Stimulated activated CD8-positive, alpha-beta memory T cell treated with anti-CD3 and anti-CD28 coated beads, Interleukin-4, amount 100 ng/mL, for 24 hours (primary cell): ENCODE data around the gene MAN1A1.

Experiments
- DNase-seq: peaks from one replicate; pipeline ENCODE4 v3.0.0-alpha.2; 2020; ENCODE audit warnings: low read depth

MAN1A1 gene

DNA sequence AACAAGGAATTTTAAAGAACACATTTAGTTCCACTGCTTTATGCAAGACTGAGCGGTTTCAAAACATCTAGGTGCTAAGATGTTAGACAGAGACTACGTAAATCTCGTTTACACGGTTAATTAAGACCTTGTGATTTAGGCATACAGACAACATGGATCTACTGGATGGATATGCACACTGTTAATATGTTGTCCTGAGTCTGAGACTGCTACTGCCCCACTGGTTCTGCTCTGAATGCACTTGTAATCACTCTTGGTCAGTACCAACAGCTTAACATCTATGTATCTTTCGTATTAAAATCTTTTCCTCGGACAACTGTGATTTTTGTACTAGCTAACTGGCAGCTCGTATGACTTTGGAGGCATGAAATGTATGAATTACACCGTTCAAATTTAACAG is 3.1 kb downstream of the MAN1A1 start:
- no peak for DNase-seq

DNA sequence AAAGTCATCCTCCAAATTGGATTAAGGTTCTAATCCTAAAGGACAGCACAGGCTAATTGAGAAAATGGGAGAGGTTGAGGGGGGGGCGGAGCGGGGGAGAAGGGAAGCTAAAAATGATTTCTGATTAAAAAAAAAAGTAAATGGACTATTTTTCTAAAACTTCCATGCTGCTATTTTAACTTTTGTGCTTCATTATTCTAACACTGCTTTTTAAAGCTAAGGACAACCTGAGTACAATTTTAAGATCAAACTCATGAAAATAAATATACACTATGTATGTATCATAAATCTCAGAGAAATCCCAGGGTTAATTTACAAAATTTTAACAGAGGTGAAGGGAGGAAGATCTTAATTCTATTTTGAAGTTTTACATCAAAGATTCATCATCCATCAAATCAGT is 4.4 kb downstream of the MAN1A1 start:
- no peak for DNase-seq

DNA sequence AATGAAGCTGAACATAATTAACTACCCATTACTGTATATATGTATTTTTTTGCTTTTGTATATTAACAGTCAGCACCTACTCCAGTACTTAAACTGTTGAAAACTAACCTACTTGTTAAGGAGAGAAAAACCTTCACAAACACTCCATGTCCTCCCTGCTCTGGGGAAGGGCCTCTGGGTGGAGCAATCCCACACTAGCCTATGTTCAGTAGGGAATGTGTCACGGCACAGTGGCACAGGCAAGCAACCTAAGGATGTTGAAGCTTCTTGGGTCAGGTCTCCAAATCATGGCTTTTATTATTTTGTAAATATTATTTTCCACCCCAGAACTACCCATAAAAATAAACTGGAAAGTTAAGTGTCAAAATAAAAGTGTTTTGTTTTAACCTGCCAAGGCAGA is 5.3 kb downstream of the MAN1A1 start:
- no peak for DNase-seq

DNA sequence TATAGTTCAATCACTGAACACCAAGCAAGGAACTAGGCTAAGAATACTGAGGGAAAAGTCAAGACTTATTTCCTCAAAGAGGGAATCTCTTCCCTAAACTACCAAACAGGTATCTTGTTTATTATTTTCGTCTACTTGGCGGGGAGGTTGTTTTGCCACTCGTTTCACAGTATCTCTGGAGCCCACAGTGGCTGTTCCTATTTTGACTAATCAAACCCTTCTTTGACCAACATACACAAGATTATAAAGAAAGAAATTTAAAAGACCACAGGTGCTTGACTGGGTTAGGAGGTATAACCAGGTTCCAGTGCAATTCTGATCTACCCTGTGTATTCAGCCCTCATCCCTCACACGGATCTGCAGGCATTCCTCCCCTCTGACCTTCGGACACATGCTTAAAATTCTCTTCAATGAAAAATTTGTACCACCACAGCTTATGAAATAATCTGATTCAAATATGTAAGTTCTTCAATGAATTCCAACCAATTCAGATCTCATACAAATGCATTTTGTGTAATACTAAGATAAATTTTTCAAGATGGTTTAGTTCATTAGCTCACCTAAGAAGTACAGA is 5.9 kb downstream of the MAN1A1 start:
- no peak for DNase-seq

DNA sequence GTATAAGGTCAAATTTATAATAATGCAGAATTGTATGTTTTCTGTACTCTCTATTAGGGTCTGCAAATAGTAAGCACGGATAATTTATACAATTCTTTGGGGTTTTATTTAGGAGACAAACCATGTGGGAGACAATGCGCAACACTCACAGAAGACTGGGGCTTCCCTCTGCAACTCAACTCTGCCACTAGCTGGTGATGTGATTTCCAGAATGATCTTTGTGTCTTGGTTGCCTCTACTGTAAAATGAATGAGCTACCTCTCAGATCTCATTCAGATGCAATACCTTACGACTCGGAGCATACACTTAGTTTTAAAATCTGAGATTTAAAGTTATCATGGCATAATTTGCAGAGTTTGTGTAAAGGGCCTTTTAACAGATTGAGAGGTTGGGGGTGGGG is 6.4 kb downstream of the MAN1A1 start:
- DNase-seq: no peak

DNA sequence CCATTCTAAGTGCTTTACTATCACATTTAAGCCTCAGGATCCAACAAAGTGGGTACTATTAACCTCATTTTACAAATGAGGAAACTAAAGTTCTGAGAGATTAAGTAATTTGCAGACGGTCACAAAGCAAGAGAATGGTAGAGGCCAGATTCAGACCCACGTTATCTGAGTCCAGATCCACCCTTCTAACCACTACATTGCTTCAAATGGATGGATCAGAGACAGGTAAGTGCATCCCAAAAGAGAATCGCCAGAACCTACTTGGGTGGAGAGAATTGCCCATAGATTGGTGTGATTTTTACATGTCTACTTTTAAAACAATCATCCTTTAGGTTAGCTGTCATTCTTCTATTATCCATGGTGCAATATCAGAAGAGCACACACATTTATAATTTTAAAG is 7.1 kb downstream of the MAN1A1 start:
- DNase-seq: no peak

DNA sequence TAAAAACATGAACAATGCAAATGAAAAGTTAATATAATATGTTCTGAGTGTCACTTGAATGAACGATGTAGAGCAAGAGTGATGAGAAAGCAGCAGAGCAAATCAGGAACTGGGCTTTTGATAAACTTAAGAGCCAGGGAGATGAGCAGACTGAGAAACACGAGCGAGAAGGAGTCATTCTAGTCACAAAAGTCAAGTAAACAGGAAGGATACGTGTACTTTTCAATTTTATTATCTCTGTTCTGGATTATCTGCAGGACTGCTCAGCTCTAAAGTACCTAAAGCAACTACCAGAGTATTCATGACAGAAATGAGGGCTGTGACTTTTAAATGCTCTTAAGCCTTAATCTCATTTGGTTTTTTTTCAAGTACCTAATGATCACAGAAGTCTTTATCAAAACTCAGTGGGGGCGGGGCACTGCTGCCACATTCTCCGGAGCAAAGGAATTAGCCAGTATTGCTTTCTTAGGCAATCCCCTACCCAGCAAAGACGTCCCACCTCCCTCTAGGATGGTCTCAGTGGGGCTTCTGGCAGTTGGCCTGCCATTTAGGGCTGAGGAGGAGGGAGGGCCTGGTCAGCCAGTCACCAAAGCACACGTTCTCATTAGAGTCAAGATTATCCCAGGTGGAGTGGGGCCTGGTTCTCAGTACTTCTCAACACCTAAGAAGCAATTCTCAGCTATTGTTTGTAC is 8.6 kb downstream of the MAN1A1 start:
- no peak for DNase-seq

DNA sequence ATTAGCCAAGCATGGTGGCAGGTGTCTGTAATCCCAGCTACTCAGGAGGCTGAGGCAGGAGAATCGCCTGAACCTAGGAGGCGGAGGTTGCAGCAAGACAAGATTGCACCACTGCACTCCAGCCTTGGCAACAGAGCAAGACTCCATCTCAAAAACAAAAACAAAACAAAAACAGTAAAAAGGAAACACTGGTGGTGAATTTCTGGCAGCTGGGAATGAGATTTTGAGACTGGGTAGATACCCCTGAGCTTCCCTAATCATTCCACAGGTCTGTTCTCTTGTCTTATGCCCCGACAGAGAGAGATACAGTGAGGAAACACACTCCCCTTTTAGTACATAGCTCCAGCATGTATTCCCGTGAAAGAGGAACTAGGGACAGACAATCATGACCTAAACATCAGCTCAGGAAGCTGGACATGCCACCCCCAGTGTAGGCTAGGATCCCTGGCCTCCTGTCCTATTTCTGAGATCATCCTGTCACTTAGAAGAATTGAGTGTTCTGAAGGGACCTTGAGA is 9.6 kb downstream of the MAN1A1 start:
- DNase-seq: no peak

DNA sequence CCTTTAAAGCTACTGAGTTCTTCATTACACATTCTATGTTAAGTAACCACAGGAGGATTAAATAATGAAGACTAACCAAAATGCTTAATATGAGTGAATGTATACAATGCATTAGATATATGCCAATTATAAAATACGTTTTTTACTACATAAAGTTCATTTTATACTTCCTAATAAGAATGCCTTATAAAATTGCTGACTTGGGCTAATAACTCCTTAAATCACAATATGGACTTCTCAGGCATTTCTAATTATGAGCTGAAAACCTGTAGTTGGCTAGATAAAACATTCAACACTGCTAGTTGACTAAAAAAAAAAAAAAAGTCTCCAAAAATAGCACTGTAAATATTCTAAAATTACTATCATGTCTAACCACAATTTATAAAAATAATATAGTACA is 11.8 kb downstream of the MAN1A1 start:
- DNase-seq: no peak

DNA sequence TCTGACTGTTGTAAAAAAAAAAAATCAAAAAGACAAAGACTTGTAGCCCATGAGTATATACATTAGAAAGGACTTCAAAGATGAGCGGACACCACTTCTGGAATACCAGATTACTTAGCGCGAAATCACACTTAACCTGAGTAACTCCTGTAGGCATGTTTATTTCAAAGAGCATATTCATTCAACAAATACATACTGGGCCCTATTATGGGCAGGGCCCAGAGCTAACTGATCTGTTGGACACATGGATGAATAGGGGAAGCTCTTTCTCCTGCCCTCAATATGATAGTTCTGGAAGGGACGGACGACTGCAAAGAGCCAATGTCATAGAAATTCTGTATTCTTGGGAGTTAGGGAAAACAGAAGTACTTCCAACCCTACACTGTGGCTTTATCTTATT is 12.3 kb downstream of the MAN1A1 start:
- no peak for DNase-seq

DNA sequence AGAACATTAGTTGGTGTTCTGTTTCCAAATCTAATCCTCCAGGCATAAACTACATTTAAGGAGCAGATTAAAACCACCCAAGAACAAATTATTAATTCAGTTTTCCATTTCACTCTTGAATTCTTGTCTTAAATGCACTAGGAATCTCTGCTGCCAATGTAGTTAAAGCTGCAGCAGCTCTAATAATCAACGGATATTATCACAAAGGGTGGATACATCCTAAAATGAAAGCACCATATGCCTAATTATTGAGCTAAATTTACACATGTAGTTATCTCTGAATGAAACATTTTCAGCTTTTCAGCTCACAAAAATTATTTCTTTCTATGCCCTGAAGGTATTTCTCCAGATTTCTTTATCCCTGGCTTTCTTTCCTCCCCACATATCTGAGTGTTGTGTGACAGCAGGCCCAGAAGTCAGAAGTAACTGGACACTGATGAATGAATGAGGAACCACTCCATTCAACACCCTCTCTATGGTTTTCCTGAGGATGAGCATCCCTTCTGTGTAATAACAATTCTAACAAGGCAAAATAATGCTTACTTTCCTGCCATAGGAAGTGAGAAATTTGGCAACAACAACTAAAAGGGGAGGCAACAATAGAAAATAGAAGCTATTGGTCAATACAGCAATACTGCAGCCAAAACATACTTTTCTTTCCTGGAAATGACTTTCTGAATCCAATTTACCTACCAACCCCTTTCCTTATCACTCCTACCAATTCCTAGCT is 14.9 kb downstream of the MAN1A1 start:
- no peak for DNase-seq

DNA sequence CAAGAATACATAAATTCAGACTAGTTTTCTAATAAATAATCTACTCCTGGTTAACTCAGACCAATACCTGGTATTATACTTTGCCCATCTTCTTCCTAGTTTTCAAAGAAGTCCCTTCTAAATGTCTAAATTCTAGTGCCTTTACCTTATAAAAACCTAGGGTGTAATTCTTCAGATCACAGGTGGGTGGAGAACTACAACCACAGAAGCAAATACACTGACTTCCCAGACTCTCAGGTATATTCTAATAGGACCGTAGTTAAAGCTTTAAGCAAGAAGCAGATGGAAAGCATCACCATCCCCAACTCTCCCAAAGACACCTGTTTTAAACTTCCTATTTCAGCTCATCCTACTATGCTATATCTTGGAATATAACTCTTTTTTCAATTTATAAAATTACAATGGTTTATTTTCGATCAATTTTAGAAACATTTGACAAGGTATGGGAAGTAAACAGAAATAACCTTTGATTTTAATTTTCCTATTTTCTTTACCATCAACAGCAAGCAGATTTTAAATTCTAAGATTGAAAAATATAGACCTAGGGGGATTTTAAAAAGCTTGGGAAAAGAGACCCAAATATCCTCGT is 15.8 kb downstream of the MAN1A1 start:
- DNase-seq: no peak

DNA sequence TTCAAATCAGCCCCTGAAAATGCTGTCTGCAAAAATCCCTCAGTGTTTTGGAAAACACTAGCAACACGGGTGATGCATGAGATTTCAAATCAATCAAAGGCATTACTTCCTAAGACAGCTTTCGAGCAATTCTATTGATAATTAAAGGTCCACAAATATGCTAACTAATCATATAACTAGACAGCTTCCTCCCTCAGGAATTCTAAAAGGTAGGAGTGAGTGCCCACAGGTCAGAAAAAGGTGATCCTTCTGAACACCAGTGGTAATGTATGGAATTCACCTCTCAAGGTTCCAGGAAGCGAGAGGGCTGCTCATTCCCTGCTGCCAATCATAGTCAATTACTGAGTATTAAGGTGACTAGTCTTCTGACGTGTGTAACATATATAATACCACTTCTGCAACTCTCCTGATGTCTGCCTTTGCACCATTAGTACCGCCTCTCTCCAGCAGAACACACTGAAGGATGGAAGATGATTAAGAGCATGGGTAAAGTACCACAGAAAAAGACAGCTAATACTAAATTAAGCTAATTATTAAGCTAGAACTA is 16.4 kb downstream of the MAN1A1 start:
- DNase-seq: no peak

DNA sequence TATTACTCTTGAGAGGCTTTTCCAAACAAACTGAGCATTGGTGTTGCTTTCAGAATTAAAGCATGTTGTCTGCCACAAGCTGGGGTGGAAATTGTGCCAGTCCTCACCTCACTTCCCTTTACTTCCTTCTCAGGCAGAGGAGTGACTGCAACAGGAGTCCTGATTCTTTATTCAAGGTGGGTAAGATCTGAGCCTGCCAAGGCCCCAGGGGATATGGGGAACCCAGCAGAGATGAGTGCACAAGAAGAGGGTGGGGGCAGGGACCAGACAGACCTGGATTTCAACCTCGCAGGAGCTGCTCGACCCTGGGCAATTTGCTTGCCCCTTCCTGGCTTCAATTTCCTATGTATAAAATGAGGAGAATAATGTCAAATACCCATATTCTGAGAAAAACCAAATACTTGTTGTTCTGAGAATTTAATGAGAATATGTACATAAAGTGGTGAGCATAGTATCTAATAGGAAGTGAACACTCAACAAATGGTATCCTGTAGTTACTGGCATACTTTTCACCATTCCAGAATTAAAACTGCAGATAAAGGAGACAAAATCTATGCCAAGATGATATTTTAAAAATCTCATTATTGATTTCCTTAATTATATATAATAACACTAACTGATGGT is 17.8 kb downstream of the MAN1A1 start:
- DNase-seq: no peak

DNA sequence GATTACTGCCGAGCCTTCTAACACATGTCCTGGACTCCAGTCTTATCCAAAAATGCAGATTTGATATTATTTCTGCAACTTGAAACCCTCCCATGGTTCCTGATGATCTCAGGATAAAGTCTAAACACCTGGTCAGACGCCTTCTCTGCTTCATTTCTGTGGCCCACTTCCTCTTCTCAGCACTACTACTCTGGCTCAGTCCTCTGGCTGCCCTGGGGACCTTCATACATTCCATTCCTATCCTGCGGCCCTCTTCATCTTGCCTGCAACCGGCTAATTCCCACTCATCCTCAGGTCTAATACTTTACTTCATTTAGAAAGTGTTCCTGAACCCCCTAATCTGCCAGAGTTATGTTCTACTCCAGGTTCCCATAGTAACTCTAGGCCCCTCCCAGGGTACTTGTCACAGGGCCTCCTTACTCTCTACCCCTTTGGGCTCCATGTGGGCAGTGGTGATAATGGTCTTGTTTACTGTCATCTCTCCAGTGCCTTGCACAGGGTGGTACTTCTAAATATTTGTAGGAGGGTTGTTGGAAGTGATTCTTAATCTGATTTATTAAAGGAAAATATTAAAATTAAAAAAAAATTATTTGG is 18.9 kb downstream of the MAN1A1 start:
- no peak for DNase-seq

DNA sequence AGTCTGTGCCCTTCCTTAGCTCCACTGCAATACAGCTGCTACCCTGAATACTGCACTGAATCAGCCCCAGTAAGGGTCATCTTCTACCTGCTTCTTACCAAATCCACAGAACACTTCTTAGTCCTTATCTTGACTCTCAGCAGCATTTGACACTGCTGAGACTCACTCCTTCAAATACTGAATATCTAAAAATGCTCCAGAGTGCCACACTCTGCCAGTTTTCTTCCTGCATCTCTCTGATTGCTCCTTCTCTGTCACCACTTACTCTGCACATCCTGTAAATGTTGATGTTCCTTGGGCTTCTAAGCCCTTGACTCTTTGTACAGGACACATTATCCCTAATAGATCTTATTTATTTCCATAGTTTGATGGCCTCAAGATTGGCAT is 19.8 kb downstream of the MAN1A1 start:
- no peak for DNase-seq

DNA sequence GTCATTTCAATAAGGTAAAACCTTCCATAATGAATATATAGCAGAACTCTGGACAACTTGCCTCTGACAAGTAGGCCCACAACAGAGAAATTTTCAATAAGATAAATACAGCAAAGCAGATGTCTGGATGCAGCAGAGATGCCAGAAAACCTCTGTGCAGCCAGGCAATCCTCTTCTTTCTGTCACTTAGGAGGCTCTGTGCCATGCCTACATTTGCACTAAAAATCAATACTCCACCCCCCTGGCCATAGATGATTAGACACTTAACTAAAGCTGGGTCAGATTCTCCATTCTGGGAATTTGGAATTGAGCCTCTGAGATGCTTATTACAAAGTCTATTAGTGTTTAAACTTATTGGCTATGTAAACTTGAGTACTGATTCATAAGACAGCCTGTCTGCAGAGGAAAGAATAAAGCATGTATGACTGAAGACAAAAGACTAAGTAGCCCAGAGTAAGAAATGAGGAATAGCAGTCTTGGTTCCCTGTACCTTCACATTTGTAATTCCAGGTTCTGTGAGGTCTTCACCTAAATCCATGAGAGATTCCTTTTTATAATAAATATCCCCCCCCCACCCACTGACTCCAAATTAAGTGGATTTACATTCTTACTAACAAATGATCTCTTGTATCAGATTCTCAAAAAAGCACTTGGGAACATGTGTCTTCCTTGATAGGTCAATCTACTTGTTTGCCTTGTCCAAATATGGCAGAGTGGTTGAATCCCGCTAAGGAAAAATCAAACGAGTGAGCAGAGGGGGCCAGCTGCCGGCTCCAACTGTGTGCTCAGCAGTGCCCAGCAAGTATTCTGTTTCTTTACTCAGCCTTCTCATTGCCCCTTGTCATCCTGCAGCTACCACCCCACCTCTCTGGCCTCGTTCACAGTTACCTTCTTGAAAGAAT is 20.4 kb downstream of the MAN1A1 start:
- DNase-seq: no peak

DNA sequence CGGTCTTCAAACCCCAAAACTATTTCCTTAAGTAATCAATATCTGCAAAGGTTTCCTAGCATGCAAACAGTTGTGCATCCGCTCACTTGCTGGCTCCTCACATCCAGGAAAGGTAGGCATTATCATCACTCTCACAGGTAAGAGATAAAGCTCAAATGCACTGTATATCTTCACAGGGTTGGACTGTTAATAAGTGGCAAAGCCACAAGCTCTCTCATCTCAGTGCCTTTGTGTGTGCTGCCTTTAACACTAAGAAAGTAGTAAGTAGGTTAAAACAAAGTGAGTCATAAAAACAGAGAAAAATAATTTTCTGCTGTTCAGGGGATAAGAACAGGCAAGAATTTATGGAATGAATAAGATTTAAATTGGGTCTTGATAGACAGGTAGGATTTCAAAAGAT is 21.3 kb downstream of the MAN1A1 start:
- DNase-seq: no peak

DNA sequence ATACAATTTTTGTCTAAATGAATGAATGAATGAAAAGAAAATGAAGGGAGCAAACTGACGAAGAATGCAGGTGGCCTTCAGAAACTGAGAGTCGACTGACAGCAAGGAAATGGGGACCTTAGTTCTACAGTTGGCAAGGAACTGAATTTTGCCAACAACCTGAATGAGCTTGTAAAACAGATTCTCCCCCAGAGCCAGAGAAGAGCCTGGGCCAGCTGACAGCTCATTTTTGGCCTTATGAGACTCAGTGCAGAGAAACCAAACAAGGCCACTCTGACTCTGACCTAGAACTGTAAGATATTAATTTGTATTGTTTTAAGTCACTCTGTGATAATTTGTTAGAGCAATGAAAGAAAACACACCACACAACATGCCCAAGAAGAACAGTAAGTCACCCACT is 21.8 kb downstream of the MAN1A1 start:
- no peak for DNase-seq

DNA sequence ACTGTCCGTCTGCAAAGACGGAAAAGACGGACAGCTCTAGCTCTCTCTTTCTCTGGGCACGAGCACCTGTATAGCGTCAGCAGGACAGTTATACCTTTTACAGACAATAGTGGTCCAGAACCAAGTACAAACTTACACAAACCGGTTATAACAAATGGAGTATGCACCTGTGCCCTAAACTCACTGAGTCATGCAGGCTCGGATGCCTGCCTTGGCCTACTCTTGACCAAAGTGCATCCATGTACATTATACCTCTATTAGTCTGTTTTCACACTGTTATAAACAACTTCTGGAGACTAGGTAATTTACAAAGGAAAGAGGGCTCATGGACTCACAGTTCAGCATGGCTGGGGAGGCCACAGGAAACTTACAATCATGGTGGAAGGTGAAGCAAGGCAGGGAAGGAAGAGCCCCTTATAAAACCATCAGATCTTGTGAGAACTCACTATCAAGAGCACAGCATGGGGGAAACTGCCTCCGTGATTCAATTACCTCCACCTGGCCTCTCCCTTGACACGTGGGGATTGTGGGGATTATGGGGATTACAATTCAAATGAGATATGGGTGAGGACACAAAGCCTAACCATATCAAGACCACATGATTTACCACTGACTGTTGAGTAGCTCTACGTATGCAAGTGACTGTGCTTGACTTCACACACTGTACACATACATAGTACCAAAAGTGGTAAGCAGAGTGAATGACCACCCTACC is 23.1 kb downstream of the MAN1A1 start:
- DNase-seq: no peak
